ENCODE results near the gene OR8B4.
"Not testable (repeated sequence)": the region's sequence is repeated elsewhere in the genome, so short reads cannot be mapped to it uniquely, and the experiment has no call there.

The OR8B4 gene, protein sequence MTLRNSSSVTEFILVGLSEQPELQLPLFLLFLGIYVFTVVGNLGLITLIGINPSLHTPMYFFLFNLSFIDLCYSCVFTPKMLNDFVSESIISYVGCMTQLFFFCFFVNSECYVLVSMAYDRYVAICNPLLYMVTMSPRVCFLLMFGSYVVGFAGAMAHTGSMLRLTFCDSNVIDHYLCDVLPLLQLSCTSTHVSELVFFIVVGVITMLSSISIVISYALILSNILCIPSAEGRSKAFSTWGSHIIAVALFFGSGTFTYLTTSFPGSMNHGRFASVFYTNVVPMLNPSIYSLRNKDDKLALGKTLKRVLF

DNA sequence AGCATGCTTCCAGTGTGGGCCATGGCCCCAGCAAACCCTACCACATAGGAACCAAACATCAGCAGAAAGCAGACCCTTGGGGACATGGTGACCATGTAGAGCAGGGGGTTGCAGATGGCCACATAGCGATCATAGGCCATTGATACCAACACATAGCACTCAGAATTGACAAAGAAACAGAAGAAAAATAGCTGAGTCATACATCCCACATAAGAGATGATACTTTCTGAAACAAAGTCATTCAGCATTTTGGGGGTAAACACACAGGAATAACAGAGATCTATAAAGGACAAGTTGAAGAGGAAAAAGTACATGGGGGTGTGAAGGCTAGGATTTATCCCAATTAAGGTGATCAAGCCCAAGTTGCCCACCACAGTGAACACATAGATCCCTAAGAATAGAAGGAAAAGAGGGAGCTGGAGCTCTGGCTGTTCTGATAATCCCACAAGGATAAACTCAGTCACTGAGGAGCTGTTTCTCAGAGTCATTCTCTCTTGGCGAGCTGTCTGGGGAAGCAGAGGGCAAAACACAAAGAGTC is at the start of gene OR8B4:
TSS of gene OR8B4 (minus strand) at position 488 of the 538 bp plus-strand sequence. CDS start at position 488, 0 bp downstream.
- no peak for DNase-seq

DNA sequence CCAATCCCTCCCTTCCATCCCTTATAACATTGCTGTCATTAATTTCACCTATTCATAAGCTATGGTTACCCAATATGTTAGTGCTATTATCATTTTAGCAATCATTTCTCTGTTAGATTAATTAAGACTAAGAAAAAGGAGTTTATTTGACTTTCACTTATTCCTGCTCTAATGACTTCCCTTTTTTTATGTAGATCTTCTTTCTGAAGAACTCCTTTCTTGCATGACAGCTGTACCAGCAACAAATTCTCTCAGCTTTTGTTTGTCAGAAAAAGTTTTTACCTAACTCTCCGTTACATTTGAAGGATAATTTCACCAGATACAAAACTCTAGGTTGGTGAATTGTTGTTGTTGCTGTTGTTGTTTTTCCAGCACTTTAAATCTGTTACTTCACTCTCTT is 49.4 kb upstream of the OR8B4 start:
- no peak for DNase-seq

DNA sequence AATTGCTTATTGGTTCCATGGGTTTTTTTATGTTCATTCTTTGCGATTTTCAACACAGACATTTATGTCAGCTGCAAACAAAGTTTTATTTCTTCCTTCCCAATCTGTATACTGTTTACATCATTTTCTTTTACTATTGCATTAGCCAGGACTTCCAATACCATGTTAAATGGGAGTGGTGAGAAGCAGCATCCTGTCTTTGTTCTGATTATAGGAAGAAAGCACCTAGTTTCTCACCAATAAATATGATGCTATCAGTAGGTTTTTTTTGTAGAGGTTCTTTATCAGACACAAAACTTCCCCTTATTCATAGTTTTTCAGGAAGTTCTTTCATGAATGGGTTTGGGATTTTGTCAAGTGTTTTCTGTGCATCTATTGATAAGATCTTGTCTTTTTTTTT is 48.8 kb upstream of the OR8B4 start:
- DNase-seq = no peak

DNA sequence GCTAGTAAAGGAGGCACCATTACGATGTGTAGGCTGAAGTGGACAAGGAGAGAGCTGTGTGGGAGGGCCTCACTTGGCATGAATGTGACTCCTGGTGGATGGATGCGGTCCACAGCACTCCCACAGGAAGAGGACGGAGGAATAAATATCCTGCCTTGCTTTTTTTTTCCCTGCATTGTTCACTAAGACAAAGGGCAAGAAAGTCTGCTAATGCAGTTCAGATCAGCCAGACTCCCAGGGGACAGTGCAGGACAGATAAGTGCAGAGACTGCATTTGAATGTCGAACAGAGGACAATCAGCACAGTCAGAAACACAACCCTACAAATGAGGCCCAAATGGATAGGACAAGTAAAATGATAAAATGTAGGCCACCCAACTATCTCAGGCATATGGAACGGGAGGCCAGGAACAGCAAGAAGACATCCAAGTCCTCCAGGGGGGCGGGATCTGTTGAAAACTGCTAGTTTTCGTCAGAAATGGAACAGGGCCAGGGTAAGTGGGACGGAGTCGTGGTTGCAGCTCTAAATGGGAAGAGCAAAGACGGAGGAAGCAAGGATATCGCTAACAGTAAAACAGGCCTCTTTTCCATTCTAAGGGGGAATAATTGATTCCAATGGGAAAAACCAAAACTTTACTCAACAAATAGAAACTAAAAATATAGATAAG is 46.0 kb upstream of the OR8B4 start:
- DNase-seq = no peak

DNA sequence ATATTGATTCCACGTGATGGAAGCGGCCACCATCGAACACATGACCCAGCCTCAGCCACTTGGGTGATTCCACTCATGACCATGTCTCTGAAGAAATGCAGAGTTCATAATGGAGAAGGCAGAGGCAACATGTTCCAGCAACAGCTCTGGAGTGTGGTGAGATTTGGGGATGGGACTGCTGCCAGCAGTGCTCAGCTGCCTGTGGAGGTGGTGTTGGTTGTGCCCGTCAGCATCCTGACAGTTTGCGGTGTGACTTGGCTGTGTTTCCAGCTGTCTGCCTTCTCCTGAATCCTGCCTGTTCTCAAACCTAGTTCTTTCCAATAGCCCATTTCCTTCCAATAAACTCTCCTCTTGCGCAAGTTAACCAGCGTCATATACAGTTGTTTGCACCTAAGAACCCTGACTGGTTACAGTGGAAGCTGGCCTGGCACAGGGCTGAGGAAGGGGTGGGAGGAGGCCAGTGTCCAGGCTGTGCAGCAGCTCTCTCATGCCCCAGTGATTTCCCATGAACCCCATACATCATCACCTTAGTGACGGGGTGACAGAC is 42.8 kb upstream of the OR8B4 start:
- no peak for DNase-seq

DNA sequence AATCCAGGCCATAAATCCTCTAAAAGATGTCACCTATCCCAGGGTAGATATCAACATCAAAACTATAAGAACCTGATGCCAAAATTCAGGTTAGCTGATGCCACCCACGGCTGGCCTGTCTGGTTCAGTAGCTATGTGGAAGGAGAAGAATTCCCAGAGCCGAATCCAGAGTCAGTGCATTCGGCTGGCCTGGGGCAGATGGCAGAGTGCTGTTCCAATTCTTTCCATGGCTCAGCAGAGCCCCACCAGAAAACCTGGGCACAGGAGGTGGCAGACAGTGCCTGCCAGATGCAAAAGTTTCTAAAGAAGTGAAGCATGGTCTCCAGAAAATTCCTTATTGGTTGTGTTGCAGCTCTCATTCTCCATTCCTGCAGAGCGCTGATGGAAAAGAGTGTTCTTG is 40.7 kb upstream of the OR8B4 start:
- DNase-seq = no peak

DNA sequence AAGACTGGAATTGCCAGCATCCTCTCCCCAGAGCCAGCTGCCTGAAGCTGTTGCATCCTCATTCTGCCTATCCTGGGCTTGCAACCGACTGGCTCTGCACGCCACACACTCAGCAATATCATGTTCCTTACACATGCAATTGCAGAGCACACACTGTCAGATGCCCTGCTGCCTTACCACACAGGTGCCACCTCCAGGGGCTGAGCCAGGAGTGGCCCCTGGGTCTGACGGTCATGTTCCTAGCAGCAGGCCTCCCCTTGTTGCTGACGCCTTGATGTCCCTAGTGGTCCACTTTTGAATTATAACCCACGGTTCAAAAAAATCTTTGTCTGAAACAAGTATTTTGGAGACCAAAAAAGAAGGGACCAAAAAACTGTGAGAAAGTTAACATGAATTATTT is 39.3 kb upstream of the OR8B4 start:
- DNase-seq = no peak

DNA sequence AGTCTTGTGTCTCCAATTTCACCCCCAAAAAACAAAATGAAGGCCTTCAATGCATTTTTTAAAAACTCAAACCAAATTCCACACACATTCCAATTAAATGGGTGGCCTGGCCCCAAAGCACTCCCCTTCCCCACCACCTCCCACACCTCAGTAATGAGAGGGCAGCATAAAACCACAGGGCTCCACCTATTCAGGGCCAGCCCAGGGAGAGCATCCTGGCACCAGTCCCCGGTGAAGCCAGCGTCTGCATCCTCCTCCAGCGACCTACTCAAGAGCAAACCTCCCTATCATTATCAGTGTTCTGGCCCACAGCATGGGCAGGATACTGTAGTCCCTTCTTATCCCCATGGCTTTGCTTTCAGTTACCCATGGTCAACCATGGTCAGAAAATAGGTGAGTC is 38.7 kb upstream of the OR8B4 start:
- DNase-seq = no peak

DNA sequence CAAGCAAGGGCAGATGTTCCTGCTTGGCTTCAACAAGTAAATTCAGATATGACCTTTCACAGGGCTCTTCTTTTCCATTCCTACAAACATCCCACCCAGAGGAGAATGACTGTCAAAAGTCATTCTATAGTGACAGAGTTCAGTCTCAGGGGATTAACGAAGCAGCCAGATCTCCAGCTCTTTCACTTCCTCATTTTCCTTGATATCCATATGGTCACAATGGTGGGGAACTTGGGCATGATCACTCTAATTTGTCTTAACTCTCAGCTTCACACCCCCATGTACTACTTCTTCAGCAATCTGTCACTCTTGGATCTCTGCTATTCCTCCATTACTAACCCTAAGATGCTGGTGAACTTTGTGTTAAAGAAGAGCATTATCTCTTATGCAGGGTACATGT is 35.8 kb upstream of the OR8B4 start:
- no peak for DNase-seq

DNA sequence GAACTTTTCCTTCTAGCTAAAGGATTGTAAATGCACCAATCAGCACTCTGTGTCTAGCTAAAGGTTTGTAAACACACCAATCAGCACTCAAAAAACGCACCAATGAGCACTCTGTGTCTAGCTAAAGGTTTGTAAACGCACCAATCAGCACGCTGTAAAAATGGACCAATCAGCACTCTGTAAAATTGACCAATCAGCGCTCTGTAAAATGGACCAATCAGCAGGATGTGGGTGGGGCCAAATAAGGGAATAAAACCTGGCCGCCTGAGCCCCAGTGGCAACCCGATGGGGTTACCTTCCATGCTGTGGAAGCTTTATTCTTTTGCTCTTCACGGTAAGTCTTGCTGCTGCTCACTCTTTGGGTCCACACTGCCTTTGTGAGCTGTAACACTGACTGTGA is 34.7 kb upstream of the OR8B4 start:
- DNase-seq = not testable (repeated sequence)

DNA sequence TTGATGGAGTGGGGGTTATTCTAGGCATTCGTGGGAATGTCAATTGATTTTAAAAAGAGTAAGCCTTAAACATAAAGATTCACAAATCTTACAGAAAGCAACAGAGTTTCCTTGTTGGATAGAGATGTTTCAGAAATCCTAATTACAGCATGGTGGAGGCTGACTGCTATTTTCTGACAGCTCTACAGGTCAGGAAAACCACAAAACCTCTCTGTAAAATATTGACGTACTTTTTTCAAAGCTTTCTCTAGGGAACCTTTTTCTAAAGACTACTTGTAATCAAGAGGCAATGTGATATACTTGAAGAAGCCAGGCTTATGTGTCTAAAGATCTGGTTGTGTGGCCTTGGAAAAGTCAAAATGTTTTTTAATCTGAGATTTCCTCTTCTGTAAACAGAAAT is 29.9 kb upstream of the OR8B4 start:
- no peak for DNase-seq

DNA sequence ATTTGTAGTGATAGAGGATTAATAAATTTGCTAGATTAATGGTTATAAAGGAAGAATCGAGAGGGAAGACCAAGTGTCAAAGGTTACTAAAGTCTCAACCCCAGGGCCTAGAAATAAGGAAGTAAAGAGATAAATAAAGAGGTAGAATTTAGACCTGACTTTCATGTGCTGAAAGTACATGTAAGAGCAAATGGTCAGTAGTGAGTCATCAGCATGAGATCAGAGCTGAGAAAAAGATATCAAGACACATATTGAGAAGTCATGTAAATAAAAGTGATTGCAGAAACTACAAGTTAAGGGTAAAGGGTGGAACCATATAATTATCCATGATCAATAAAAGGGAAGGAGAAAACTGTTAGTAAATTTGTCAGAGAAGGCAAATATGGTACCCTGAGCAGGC is 22.2 kb upstream of the OR8B4 start:
- no peak for DNase-seq

DNA sequence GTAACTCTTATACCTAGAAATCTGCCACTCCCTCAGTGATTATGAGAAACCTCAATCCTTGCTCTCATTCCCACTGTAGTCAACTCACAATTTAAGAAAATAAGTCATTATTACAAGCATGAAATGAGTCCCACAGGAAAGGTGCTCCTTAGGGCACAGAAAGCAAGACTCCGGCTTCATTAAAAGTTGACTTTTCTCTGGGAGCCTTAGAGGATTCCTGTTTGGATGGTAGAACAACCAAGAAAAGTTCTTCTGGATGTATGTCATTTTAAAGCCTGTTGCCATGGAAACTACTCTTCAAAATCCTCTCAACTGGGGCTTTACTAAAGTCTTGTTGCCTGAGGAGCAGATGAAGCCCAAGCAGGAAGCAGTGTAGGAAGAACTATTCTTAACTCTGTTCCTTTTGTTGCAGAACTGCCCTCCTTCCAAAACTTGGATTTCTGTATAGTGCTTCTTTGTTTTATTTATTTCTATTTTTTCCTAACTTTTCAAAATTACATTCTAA is 21.0 kb upstream of the OR8B4 start, which contains the start of gene OR8B8:
TSS of gene OR8B8 (minus strand) at position 51 of the 505 bp plus-strand sequence. CDS start 4,611 bp downstream, outside the sequence.
- no peak for DNase-seq

DNA sequence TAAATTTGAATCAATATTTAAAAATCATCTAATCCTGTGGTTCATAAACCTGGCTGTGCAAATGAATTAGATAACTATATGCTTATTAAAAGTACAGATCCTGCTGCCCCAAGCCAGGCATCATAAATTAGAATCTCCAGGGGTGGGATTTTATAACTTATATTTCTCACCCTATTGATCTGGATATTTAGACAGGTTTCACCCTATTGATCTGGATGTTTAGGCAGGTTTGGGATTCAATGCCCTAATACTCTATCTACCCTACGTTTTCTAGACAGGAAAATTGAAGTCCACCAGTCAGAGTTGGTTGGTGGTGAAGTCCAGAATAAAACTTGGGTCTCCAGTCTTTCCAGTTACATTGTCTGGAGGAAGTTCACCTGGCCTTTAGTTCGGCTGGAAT is 18.2 kb upstream of the OR8B4 start:
- DNase-seq = no peak

DNA sequence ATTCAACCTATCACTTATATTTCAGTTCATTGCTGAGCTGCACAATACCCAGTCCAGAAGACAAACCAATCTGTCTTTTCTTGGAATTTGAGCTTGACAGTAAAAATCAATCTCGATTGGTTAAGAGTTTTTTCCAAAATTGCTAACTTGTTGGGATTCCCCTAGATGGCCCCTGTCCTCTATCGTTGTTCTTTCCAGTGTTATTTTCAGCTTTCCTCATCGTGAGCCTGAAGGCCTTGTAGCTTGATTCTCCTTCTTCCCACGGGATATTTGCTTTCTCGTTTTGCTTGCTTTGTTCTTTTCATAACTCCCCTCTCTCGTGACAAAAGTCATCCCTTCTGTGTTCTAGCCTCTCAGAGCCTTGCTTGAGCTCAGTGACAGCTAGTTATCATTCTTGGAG is 17.8 kb upstream of the OR8B4 start:
- no peak for DNase-seq

DNA sequence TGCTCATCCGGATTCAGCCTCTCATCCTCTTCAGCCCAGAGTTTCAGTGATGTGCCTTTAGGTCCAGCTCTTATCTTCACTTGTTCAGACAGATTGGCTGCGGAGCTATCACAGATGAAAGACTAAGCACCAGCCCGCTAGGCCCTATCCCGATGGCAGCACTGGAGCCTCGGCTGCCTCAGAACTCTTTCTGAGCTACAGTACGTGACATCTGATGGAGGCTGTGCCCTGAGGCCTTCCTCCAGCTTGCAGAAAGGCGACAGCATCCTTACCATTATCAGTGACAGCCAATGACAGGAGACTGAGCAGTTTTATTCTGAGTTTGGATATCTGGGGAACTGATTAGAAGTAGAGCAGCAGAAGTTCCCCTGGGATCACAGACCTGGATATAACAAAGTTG is 16.8 kb upstream of the OR8B4 start:
- DNase-seq = no peak

DNA sequence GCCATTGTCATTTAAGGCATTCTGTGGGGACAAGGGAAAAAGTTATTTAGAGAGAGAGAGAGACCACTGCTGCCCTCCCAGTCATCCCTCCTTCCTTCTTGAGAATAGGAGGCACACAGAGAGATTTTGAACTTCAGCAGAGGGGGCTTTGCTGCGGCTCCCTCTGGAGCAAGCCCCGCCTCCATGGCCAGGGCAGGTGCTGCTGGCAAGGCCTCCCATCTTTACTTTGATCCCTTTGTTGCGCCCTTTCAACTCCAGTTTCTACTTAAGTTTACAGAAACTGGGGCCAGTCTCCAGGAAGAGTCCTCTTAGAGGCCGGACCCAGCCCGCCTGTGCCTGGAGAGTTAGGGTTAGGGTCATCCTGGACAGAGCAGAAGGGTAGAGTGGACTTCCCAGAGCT is 16.4 kb upstream of the OR8B4 start:
- DNase-seq = no peak

DNA sequence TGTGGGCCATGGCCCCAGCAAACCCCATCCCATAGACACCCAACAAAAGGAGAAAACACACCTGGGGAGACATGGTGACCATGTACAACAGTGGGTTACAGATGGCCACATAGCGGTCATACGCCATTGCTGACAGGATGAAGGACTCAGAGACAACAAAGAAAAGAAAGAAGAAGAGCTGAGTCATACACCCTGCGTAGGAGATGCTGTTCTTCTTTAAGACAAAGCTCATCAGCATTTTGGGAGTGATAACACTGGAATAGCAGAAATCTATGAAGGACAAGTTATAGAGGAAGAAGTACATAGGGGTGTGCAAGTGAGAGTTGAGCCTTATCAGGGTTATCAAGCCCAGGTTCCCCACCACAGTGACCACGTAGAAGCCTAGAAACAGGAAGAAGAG is 15.9 kb upstream of the OR8B4 start:
- no peak for DNase-seq

DNA sequence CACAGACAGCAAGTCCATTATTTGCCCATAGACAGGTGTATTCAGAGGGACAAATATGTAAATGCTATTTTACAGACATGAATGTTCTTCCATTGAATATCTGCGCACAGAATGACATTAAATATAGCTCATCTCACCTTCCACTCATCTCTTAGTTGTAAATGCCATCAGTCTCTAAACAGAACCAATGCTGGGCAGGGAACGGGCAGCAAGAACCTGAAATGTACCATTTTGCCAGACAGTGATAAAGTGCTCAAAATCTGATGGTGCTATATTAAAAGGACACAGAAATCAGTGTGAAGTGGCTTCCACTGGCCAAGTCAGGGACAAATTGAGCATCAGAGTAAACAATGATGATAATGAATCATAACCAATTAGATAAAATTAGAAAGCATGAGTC is 10.0 kb upstream of the OR8B4 start:
- no peak for DNase-seq

DNA sequence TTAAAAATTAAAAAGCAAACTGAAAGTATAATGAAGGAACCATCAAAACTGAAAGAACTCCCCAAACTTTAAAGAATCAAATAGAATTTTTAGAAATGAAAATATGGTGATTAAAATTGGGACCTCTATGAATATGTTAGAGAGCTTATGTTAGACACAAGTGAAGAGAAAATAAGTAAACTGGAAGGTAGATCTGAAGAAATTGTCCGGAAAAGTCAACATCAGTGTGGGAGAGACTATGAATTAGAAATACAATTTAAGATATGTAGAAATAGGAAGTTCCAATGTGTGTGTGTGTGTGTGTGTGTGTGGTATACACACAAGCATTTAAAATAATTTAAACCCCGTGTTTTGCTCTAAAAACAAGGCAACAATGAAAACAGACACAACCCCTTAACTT is 4.9 kb upstream of the OR8B4 start:
- DNase-seq = no peak

DNA sequence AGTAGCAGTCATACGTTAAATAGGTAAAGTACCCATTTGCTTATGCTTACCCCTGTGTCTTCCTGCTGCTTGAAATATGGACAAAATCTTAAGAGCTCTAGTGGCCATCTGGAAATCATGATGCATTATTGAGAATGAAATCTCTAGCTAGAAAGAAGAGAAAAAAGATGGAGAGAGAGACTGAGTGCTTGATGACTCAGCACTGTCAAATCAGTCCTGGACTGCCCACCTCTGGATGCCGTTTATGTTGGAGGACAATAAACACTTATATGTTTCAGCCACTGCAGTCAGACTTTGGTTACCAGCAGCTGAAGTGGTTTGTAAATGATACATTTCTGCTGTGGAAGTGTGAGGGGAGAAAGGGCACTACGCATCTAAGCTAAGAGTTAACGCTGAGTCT is 3.6 kb downstream of the OR8B4 start:
- no peak for DNase-seq

DNA sequence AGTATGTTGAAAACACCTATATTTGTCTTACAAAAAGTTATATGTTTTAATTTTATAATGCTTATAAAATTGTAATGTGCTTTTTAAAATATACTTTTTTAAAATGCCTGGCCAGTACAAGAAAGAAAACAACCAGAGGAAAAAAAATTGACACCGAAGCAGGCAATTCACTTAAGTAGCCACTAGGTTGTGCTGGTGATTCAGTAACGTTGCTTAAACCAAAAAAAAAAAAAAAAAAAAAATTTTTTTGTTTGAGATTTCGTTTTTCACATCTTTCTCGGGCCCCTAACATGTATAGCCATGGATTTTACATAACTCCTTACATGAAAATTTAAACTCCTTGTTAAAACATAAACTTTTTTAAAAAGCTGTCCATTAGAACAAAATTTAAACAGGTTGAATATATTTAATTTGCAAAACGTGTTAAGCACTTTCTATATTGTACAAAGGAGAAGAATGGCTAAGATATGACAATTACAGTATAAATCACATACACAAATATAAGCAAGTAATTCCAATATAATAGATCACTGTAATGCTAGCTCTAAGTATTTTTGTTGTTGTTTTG is 9.2 kb downstream of the OR8B4 start:
- peak; percentile 25 for DNase-seq

DNA sequence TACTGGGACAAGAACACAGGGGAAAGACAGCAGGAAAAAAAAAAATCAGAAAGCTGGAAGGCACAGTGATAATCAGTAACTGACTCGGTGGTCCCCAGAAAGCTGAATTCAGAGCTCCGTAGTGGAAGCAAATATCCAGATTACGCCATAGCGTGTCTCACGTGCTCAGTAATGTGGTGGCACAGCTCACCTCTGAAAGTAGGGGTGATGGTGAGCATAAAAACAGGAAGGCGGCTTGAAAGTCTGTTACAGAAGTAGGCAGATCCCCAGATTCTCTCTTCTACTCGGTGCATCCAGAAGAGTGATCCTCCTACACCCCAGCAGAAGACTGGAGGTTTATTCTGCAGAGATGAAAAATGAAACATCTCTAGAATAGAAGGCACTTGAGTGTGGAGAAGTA is 14.8 kb downstream of the OR8B4 start:
- no peak for DNase-seq

DNA sequence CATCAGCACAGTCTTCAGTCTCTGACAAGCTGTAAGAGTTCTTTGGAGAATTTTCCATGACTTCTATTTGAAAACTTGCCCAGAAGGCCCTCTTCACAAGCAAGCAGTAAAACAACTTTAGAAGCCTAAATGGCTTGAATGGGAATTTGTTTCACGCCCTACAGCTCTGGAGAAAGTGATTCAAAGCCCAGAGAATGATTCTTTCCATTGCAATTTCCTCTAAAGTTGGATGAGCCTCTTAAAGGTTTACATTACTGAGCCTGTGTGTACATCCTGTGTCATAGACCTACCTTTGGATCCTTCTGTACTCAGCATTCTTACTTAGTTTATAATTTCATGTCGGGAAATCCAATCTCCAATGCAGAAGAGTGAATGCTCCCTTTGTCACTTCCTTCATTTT is 19.1 kb downstream of the OR8B4 start:
- no peak for DNase-seq

Measured in inflammatory macrophage treated with lipopolysaccharide for 4 hours (primary cell).